ENCODE measurements around the gene ADARB2. TPM values are rescaled to one million over a fixed set of nuclear protein-coding genes. Genes with fewer than 3 reads are reported as not detected.

Gene ADARB2
- total RNA-seq, 1 donor from 2014 or later = 1.2 TPM

DNA sequence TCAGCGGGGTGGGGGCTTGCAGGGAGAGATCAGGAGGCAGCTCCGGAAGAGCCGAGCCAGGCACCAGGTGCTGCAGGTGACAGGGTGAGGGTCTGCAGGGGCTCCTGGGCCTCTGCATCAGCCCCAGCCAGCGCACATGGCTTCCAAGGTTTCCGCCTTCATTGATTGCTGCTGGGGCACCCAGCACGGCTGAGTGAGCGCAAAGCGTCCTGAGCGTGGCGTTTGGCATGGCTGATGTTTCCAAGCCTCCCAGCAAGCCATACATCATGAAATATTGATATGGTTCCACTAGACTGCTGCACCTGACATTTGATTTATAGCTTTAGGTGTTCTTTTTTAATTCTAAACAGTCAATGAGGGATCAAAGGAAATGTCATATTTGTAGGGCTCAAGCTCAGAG, 422.1 kb downstream of the ADARB2 start:
- no peak for ATAC-seq
- no peak for DNase-seq
- intact Hi-C loops (cut with DNase I) = no loop called here
- Histone ChIP-seq H3K27me3 (no peaks in the 10 kb centered on the region), H3K4me3 (no peak overlapping the region), H3K4me1 (no peaks in the 10 kb centered on the region), H3K27ac (no peak overlapping the region), H3K36me3 (no peaks in the 10 kb centered on the region), H3K9me3 (no peaks in the 10 kb centered on the region)
- no peak for TF ChIP-seq CTCF (IDR thresholded peaks at IDR 0.05)

DNA sequence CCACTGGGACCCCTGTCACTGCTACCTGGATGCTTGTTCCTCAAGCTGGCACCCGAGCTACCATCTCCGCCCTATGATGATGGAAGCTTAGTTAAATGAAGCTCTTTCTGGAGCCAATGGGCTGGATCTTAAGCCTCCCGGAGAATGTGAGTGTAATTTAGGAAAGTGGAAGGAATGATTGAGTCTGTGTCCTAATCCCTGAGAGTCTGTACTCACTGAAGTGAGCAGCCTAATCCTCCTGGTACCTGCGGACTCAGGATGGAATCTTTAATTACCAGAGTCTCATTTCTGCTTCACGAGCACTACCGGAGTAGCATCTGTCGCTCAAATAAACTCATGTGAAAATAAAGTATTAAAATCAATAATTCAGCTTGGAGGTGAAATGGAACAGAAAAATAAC, 425.6 kb downstream of the ADARB2 start:
- no peak for DNase-seq
- no peak for TF ChIP-seq CTCF (IDR thresholded peaks at IDR 0.05)
- intact Hi-C loops (cut with DNase I) = no loop called here
- no peaks in the 10 kb centered on the region for H3K27me3 ChIP-seq
- H3K4me1 ChIP-seq = no peaks in the 10 kb centered on the region
- no peak for ATAC-seq
- H3K9me3 ChIP-seq = no peaks in the 10 kb centered on the region
- H3K4me3 ChIP-seq = no peak overlapping the region
- no peaks in the 10 kb centered on the region for H3K36me3 ChIP-seq
- no peak overlapping the region for H3K27ac ChIP-seq

- ATAC-seq = no peak
- Histone ChIP-seq H3K27me3 (no peaks in the 10 kb centered on the region), H3K4me1 (no peaks in the 10 kb centered on the region), H3K36me3 (no peaks in the 10 kb centered on the region), H3K4me3 (no peak overlapping the region), H3K9me3 (no peaks in the 10 kb centered on the region), H3K27ac (no peak overlapping the region)
- no peak for TF ChIP-seq CTCF (IDR thresholded peaks at IDR 0.05)
- intact Hi-C loops (cut with DNase I) = no loop called here
- no peak for DNase-seq
Measured at GRCh38 chr10:1310271-1310789, 427.0 kb downstream of the ADARB2 start.

- ATAC-seq = no peak
- no peaks in the 10 kb centered on the region for H3K27me3 ChIP-seq
- intact Hi-C loops (cut with DNase I) = no loop called here
- H3K4me1 ChIP-seq = no peaks in the 10 kb centered on the region
- no peak overlapping the region for H3K4me3 ChIP-seq
- H3K27ac ChIP-seq = no peak overlapping the region
- no peaks in the 10 kb centered on the region for H3K36me3 ChIP-seq
- no peaks in the 10 kb centered on the region for H3K9me3 ChIP-seq
- no peak for DNase-seq
- no peak for TF ChIP-seq CTCF (IDR thresholded peaks at IDR 0.05)
Measured at GRCh38 chr10:1309617-1310270, 427.6 kb downstream of the ADARB2 start.

GRCh38 chr10:1308962-1309616, 428.2 kb downstream of the ADARB2 start:
- intact Hi-C loops (cut with DNase I) = no loop called here
- Histone ChIP-seq H3K36me3 (no peaks in the 10 kb centered on the region), H3K27me3 (no peaks in the 10 kb centered on the region), H3K27ac (no peak overlapping the region), H3K4me1 (no peaks in the 10 kb centered on the region), H3K4me3 (no peak overlapping the region), H3K9me3 (no peaks in the 10 kb centered on the region)
- TF ChIP-seq CTCF (IDR thresholded peaks at IDR 0.05) = no peak
- no peak for ATAC-seq
- DNase-seq = no peak
